Measurements from ENCODE around the gene SLC13A4.

- TF ChIP-seq, protein P1, sequence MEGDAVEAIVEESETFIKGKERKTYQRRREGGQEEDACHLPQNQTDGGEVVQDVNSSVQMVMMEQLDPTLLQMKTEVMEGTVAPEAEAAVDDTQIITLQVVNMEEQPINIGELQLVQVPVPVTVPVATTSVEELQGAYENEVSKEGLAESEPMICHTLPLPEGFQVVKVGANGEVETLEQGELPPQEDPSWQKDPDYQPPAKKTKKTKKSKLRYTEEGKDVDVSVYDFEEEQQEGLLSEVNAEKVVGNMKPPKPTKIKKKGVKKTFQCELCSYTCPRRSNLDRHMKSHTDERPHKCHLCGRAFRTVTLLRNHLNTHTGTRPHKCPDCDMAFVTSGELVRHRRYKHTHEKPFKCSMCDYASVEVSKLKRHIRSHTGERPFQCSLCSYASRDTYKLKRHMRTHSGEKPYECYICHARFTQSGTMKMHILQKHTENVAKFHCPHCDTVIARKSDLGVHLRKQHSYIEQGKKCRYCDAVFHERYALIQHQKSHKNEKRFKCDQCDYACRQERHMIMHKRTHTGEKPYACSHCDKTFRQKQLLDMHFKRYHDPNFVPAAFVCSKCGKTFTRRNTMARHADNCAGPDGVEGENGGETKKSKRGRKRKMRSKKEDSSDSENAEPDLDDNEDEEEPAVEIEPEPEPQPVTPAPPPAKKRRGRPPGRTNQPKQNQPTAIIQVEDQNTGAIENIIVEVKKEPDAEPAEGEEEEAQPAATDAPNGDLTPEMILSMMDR (IDR thresholded peaks at IDR 0.05; ENCODE audit: insufficient read depth, low read length) = no peak
- TF ChIP-seq POLR2AphosphoS5 (IDR thresholded peaks at IDR 0.05; ENCODE audit: low read depth) = no peak
Measured at GRCh38 chr7:135714534-135715009, 13.4 kb downstream of the SLC13A4 start.

All from HL-60 (cell line).